Measurements from ENCODE around the gene CPSF3.

DNA sequence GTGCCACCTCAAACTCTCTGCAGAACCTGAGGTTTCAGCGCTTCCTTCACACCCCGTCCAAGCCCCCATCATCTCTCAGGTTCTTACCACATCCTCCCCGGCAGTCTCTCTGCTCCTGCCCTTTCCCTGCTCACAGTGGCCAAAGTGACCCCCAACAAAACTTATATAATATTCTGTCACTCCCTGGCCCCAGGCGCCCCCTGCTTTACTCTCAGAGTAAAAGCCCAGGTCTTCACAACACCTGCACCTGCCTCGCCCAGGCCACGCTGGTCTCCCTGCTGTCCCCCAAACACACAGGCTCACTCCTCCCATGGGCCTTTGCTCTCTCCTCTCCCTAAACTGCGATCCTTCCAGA, 6.5 kb upstream of the CPSF3 start:
- TF ChIP-seq, protein P1, sequence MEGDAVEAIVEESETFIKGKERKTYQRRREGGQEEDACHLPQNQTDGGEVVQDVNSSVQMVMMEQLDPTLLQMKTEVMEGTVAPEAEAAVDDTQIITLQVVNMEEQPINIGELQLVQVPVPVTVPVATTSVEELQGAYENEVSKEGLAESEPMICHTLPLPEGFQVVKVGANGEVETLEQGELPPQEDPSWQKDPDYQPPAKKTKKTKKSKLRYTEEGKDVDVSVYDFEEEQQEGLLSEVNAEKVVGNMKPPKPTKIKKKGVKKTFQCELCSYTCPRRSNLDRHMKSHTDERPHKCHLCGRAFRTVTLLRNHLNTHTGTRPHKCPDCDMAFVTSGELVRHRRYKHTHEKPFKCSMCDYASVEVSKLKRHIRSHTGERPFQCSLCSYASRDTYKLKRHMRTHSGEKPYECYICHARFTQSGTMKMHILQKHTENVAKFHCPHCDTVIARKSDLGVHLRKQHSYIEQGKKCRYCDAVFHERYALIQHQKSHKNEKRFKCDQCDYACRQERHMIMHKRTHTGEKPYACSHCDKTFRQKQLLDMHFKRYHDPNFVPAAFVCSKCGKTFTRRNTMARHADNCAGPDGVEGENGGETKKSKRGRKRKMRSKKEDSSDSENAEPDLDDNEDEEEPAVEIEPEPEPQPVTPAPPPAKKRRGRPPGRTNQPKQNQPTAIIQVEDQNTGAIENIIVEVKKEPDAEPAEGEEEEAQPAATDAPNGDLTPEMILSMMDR (conservative IDR thresholded peaks at IDR 0.05) = no peak
- TF ChIP-seq EZH2 (IDR thresholded peaks at IDR 0.05; ENCODE audit: low read depth) = no peak
